ENCODE measurements around the gene GBF1. TPM values are rescaled to one million over a fixed set of nuclear protein-coding genes. Genes with fewer than 3 reads are reported as not detected.
A peak's percentile ranks its signal among the peaks of the same experiment; 100 is the strongest.

Gene GBF1
- total and polyA plus RNA-seq, 10 of the 15 experiments (the other 5 are each of a cell fraction or from before 2014, with no cell fraction given): 0.82 to 42.0 (median 21.8) TPM

- no peak for TF ChIP-seq ZBTB4 (CRISPR knock-in tag; IDR thresholded peaks at IDR 0.05)
- TF ChIP-seq TAF1 (IDR thresholded peaks at IDR 0.05; ENCODE audit: borderline replicate concordance, low read depth, low read length): no peak
- no peak for TF ChIP-seq BCLAF1 (IDR thresholded peaks at IDR 0.05)
- TF ChIP-seq ZNF274 (IDR thresholded peaks at IDR 0.05; ENCODE audit: insufficient read depth, insufficient read length): no peak
- TF ChIP-seq HCFC1 (IDR thresholded peaks at IDR 0.05; ENCODE audit: low read length): no peak
Measured at GRCh38 chr10:102266670-102267069, 21.3 kb downstream of the GBF1 start (continued).

- no peak for ATAC-seq
- RAD21 ChIA-PET (ENCODE audit: unreplicated experiment): interaction anchor here (0.7 to 1.8 kb wide), 5 partner anchors 33 to 85 kb away, joined by 3 to 8 read pairs (median 3); no protein-coding TSS in a partner anchor
- Histone ChIP-seq H3K27me3 (replicated peaks in 1 of 2; ENCODE audit: control insufficient read depth in 2 of 2, insufficient read depth in 2 of 2, low read length in 1 of 2) (no peaks in the 10 kb centered on the region), H2AFZ (ENCODE audit: control insufficient read depth, low read depth, low read length) (no peak overlapping the region), H3K4me2 (ENCODE audit: control insufficient read depth, insufficient read depth) (no peak overlapping the region), H3K36me3 (ENCODE audit: control insufficient read depth in 2 of 2, insufficient read depth in 2 of 2, low read length in 1 of 2) (peaks cover 6 to 24% of the 10 kb centered on the region in 2 experiments), H4K20me1 (ENCODE audit: control insufficient read depth, insufficient read depth) (peaks cover 2% of the 10 kb centered on the region; the same call in 1 of the 2 replicates), H3K27ac (ENCODE audit: control insufficient read depth, insufficient read depth) (0 out of 2 replicates have a peak overlapping the region, but pooled peaks have one; percentile 6), H3K9me3 (replicated peaks; ENCODE audit: control insufficient read depth, insufficient read depth, low read length) (no peaks in the 10 kb centered on the region), H3K9ac (ENCODE audit: control insufficient read depth, insufficient read depth, low read length) (no peak overlapping the region), H3K4me3 (no peak overlapping the region), H3K4me1 (ENCODE audit: control insufficient read depth, insufficient read depth, low read length) (no peaks in the 10 kb centered on the region), H3K79me2 (ENCODE audit: control insufficient read depth, insufficient read depth, low read length) (peaks cover 8% of the 10 kb centered on the region)
- POLR2A ChIA-PET: interaction anchor here (0.9 to 1.3 kb wide), 4 partner anchors 63 to 235 kb away, joined by 3 to 4 read pairs (median 4); partner anchors contain the start of gene ACTR1A
- intact Hi-C loops (cut with micrococcal nuclease; ENCODE audit: unreplicated experiment) (no loop called here), in situ Hi-C loops (cut with MboI) (no loop called here)
- no peak for DNase-seq (ENCODE audit: low read depth, low spot score)
- SMC1A ChIA-PET (ENCODE audit: uncharacterized antibody, unreplicated experiment): interaction anchor here (0.6 to 2.7 kb wide), 12 partner anchors 13 to 1100 kb away, joined by 3 to 18 read pairs (median 4); partner anchors contain the start of gene GBF1
- no peak for FAIRE-seq
- CTCF ChIA-PET: interaction anchor here (0.8 to 2.9 kb wide), 16 partner anchors 11 to 118 kb away, joined by 3 to 15 read pairs (median 4); no protein-coding TSS in a partner anchor
- BruUV-seq (replicated peaks): TSS peak; percentile 6
- TF ChIP-seq IKZF2 (IDR thresholded peaks at IDR 0.05) (no peak), NR2F1 (conservative IDR thresholded peaks at IDR 0.05) (no peak), HDGF (IDR thresholded peaks at IDR 0.05) (no peak), SP1 (IDR thresholded peaks at IDR 0.05; ENCODE audit: low read depth, low read length) (no peak), ATF7 (IDR thresholded peaks at IDR 0.05; ENCODE audit: low read depth) (no peak), KDM1A (IDR thresholded peaks at IDR 0.05; ENCODE audit: borderline replicate concordance) (no peak), ZZZ3 (IDR thresholded peaks at IDR 0.05; ENCODE audit: control insufficient read depth, insufficient read length, low read depth) (no peak), BCL3 (IDR thresholded peaks at IDR 0.05; ENCODE audit: borderline replicate concordance, insufficient read depth, low read depth, low read length, poor library complexity, severe bottlenecking) (no peak), RCOR1 (conservative IDR thresholded peaks at IDR 0.05; ENCODE audit: low read depth, low read length) (no peak), ZBED1 (IDR thresholded peaks at IDR 0.05; ENCODE audit: borderline replicate concordance) (no peak), KLF5 (IDR thresholded peaks at IDR 0.05; ENCODE audit: partially characterized antibody) (no peak), EP300 (IDR thresholded peaks at IDR 0.05; ENCODE audit: borderline replicate concordance in 1 of 2, control insufficient read depth in 1 of 2, low read depth in 2 of 2, low read length in 2 of 2) (no peak)
Measured at GRCh38 chr10:102267748-102268147, 22.4 kb downstream of the GBF1 start.

All from GM12878 (cell line).